ENCODE measurements around the gene MKS1.

MKS1 gene

DNA sequence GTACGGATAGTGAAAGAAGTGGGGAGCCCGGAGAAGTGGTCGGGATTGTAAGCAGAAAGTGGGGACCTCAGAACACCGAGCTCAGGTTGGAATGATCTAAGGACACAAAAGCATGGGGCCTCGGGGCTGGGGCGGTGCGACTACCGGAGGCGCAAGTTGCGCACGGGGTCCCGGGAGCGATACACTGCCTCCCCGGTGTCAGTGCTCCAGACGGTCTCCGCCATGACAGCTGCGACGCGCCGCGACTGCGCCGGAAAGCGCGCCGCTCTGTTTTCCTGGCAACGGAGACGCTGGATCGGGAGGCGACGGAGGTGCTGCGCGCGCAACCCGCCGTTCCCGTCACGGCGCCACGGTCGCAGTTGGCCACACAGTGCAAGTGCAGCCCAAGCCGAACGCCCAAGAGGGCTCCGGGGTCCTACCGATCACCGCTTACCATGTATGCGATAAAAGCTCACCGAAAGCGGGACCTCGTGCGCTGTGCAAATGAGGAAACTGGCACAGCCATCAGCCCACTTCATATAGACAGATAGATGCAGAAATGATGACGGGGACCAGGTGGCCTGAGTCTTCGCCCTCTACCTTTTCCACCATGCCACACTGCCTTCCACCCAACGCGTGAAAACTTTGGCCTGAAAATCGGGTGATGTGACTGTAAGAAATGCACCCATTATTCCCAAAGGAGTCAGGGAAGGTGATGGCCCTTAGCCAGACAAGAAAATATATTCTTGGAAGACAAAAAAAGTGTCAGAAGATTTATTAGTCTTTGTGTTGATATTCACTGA is at the start of gene MKS1:
Gene MKS1, minus strand, starts transcription at position 249 of the 782 bp plus-strand sequence. Its CDS starts 25 bp downstream, at position 224.
- peak; percentile 94 for DNase-seq

GRCh38 chr17:58268326-58268725 is 49.3 kb upstream of the MKS1 start:
- peak; percentile 9 for DNase-seq

DNA sequence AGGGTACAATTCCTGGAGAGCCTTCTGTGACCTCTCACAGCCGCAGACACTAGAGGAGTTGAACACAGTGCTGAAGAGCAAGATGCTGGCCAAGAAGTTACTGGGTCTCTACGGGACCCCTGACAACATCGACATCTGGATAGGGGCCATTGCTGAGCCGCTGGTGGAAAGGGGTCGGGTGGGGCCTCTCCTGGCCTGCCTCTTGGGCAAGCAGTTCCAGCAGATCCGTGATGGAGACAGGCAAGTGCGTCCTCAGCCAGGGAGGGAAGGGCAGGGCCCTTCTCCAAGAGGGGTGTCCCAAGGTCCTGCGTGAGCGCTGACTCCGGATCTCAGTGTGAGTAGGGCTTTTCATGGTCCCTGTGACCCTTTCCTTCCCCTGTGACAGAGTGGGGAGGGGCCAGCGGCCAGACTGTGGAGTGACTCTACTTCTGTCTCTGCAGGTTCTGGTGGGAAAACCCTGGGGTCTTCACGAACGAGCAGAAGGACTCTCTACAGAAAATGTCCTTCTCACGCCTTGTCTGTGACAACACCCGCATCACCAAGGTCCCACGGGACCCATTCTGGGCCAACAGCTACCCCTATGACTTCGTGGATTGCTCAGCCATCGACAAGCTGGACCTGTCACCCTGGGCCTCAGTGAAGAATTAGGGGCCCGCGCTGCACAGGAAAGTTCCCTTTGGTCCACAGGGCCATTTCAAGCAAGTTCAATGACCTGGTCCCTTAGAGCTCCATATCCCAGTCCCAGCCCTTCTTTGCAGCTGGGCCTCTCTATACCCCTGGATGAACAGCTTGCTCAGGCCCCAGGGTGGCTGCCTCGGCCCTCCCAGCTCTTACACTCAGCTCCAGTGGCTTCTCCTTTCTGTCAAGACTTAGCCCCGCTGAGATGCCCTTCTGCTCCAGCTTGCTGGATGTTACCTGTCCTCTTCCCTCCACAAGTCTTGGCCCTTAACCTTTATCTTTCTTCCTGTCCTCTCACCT is 48.6 kb upstream of the MKS1 start:
- no peak for DNase-seq

DNA sequence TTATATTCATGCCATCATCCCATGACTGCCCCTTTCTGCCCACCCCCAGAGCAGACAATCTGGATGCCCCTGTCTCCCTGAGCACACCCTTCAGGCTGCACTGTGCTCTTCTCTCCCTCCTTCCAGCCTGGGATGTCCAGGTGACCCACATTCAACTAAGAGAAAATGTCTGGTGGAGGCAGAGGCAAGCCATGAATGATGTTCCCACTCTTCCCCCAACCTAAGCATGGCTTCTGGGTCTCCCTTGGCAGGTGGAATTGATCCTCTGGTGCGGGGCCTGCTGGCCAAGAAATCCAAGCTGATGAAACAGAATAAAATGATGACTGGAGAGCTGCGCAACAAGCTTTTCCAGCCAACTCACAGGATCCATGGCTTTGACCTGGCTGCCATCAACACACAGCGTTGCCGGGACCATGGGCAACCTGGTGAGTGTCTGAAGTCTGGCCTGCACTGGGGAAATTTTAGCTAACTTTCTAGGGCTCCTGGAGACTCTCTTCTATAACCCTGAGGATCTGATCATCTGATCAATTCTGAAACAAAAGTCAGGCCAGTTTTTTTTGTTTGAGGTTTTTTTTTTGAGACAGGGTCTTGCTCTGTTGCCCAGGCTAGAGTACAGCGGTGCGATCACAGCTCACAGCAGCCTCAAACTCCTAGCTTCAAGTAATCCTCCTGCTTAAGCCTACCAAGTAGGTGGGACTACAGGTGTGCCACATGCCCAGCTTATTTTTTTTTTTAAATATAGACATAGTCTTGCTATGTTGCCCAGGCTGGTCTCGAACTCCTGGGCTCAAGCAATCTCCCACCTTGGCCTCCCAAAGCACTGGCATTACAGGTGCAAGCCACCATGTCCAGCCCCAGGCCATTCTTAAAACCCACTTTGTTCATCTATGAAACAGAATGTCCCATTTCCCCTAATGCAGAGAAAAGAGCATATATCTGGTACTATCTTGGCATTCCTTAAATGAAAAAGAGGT is 47.1 kb upstream of the MKS1 start:
- DNase-seq: no peak

DNA sequence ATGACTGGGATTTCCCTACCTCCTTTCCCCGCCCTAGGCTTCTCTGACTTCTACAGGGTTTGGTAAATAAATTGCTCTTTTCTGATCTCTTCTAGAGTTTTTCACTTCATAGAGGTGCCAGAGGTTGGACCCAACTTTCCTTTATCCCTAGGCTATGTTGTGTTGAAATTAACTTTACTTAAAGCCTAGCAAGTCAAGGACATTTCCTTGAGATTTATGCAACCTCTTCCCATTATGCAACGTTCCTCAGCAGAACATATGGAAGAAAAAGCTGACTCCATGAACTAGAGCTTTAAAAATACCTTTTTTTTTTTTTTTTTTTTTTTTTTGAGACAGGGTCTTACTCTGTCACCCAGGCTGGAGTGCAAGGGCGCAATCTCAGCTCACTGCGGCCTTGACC is 46.2 kb upstream of the MKS1 start:
- no peak for DNase-seq

- no peak for DNase-seq
Measured at GRCh38 chr17:58264407-58265103, 45.5 kb upstream of the MKS1 start.

GRCh38 chr17:58263773-58264172 is 44.7 kb upstream of the MKS1 start:
- DNase-seq: no peak

GRCh38 chr17:58262149-58262548 is 43.1 kb upstream of the MKS1 start:
- DNase-seq: no peak

- DNase-seq: no peak
Measured at GRCh38 chr17:58254803-58255202, 35.7 kb upstream of the MKS1 start.

DNA sequence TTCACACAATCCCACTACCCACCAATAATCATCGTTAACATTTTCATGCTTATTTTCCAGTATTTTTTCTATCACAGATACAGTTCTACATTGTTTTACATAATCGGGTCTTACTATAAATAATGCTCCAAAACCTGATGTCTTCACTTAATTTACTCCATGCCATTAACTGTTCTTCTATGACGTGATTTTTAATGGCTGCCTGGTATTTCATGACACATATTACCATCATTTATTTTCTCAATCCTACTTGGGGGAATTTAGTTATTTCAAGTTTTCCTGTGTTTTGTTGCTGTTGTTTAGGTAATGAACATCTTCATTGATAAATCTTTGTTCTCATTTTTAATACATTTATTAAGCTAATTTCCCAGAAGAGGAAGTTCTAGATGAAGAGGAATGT is 34.0 kb upstream of the MKS1 start:
- no peak for DNase-seq

- no peak for DNase-seq
Measured at GRCh38 chr17:58252141-58252540, 33.1 kb upstream of the MKS1 start.

GRCh38 chr17:58250344-58251011 is 31.4 kb upstream of the MKS1 start:
- DNase-seq: no peak

DNA sequence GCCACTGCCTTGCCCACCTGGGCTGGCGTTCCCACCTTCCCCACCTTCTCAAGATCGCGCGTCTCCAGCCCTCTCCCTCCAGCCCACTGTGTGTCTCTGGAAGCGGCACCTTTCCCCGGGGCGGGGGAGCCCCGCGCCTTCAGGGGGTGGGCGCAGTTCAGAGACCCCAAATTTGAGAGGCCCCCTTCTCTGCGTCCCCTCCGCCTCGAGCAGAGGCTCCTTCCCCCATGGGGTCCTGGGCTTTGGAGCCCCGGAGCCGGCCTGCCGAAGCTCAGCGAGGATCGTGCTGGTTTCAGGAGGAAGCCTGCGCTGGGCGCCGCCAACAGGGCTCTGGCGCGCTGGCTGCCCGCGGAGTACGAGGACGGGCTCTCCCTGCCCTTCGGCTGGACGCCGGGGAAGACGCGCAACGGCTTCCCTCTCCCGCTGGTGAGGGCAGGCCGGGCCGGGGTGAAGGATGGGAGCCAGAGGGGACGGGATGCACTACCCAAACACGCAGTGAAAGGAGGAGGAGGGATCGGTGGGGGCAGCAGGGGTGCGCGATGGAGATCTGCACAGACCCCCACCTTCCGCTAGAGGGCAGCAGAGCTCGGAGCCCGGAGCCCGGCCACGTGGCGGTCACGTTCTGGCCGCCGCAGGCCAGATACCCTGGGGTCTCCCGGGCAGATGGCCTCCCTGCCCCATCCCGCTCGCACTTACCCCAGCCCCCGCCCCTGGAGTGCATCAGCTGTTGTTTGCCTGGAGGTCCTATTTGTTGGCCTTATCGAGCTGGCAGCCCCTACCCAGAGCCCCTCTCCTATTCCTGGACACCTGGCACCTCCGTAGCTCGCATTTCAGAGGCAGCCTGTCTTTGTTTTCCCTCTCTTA is 30.4 kb upstream of the MKS1 start:
- peak; percentile 34 for DNase-seq

DNA sequence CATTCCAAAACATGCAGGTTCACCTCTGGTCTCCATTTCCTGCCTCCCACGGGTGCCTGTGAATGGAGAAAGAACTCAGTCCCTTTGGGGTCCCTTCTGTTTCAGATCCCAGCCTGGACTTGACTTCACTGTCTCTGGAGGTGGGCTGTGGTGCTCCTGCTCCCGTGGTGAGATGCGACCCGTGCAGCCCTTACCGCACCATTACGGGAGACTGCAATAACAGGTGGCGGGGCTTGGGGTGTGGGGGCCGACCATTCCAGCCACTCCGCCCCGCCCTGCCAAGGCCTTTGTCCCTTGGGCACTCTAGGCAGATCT is 29.9 kb upstream of the MKS1 start:
- DNase-seq: no peak

DNA sequence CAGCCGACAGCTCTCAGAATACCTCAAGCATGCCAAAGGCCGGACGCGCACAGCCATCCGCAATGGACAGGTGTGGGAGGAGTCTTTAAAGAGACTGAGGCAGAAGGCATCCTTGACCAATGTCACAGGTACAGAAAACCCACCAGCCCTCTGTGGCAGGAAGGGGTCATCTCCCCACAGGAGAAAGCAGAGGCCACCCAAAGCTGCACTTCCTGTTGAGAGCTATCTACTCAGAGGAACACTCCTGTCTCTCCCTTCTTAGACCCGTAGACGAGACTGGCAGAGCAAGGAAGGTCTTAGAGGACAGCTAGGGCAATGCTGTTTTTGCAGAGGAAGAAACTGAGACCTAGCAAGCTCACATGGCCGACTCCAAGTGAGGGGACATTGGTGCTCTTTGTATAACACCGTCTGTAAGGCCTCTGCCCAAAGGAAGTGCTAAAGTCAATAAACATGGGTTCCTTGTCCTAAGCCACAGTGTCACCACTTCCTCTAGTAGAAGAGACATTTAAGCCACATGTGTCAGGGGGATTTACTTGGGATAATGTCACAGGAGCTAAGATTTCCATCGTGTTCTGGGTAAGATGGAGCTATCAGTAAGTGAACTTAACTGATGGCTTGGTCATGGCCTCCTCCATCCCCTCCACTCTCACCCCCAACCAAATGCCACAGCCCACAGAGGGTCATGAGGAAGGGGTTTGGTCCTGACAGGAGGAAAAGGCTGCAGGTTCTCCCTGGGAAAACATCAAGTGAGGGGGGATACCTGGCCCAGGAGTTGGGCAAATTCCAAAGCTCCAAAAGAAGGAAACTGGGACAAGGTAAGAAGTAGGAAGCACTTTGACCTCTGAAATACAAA is 28.7 kb upstream of the MKS1 start:
- DNase-seq: peak; percentile 86

DNA sequence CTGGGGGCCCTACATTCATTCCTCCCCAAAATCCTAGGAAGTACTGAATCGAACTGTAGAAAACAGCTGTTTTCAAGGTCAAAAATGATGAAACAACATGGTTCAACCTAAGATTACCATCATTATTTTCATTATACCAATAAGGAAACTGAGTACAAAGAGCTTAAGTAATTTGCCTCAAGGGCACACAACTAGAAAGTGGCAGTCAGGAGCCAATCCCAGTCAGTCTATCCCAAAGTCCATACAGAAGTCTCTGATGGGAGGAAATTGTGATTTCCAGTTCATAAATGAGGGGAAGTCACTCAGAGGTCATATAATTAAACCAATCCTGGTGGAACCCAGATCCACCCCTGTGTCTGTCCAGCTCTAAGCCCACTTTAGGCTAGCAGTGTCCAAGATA is 27.7 kb upstream of the MKS1 start:
- no peak for DNase-seq

DNA sequence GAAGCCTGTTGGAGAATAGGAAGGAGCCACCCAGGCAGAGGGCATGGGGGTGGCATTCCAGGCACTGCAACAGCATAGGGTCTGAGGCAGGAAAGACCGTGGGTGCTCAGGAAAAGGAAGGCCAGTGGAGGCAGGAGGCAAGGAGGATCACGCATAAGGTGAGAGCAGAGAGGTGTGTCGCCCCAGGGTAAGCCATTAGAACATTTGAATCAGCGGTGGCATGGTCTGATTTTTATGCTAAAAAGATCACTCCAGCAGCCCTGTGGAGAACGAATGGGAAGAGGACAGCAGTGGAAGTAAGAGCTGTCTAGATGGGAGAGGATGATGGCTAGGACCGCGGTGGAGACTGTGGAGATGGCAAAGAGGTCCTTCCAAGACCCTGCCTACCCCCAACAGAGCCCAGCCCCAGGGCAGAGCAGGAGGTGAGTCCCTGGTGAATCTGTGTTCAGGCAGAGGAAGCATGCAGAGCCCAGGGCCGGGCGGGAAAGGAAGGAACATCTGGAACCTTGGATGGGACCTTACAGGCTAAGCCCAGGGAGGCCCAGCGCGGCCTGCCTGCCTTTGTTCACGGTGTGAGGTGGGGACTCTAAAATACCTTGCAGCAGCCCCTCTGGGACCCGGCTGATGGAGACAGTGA is 27.2 kb upstream of the MKS1 start:
- no peak for DNase-seq

- no peak for DNase-seq
Measured at GRCh38 chr17:58245428-58246103, 26.5 kb upstream of the MKS1 start.

DNA sequence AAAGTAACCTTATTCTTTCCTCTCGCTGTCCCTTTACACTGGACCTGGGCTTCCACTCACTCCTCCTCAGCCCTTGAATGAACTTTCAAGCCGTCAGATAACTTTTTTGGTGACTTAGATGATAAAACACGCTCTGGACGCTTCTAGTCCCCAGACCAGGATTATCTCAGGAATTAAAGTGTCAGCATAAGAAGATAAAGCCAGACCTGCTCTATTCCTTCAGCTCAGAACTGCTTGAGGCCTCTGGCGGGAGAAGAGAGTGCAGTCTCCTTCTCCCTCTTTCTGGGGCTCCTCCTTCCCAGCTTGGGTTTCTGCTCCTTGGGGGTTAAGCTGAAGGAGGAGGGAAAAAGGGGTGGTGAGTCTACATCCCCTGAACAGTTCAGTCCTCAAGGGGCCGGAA is 25.9 kb upstream of the MKS1 start:
- no peak for DNase-seq

Measured in MV-4-11 (cell line).